Measurements from ENCODE around the gene MPPE1. TPM values are rescaled to one million over a fixed set of nuclear protein-coding genes. Genes with fewer than 3 reads are reported as not detected.

The MPPE1 gene
- total RNA-seq, 2 donors from 2014 or later = 22.3 to 40.5 TPM

DNA sequence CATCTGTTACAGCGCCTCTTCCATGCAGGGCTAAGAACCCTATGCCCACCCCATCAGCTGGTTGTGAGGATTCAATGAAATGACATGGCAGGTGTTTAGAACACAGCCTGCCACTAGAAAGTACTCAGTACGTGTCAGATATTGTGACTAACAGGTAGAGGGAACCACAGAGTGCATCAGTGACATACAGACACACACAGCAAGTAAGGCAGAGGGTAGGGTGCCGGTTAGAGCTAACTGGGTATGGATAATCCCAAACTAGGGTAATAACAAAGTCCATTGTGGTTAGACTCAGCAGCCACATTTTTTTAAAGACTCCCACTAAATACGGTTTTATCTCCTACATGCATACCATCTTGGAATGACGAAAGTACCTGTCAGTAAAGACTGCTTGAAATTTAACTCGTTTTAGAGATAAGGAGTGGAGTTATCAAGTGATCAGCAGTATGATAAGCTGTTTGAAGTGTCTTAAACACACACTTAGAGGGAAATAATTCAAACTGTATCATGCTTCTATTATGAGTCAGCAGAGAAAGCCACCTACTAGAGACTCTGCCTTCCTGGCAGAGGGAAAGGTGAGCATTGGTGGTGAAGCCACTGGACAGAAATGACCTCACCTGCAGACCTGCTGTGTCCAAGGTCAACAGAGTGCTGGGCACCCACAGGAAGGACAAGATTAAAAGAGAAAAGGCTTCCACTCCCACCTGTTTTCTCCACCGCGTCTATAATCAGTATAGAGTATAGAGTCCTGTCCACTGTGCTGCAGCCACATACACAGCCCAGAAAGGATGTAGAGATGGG is 20.6 kb downstream of the MPPE1 start:
- H3K4me3 ChIP-seq = no peak overlapping the region
- H3K9me3 ChIP-seq = no peaks in the 10 kb centered on the region
- peaks cover 34% of the 10 kb centered on the region for H3K36me3 ChIP-seq
- DNase-seq (ENCODE audit: low spot score) = no peak
- TF ChIP-seq, protein P1, sequence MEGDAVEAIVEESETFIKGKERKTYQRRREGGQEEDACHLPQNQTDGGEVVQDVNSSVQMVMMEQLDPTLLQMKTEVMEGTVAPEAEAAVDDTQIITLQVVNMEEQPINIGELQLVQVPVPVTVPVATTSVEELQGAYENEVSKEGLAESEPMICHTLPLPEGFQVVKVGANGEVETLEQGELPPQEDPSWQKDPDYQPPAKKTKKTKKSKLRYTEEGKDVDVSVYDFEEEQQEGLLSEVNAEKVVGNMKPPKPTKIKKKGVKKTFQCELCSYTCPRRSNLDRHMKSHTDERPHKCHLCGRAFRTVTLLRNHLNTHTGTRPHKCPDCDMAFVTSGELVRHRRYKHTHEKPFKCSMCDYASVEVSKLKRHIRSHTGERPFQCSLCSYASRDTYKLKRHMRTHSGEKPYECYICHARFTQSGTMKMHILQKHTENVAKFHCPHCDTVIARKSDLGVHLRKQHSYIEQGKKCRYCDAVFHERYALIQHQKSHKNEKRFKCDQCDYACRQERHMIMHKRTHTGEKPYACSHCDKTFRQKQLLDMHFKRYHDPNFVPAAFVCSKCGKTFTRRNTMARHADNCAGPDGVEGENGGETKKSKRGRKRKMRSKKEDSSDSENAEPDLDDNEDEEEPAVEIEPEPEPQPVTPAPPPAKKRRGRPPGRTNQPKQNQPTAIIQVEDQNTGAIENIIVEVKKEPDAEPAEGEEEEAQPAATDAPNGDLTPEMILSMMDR (IDR thresholded peaks at IDR 0.05) = no peak
- no peak for ATAC-seq (ENCODE audit: insufficient number of reproducible peaks, low FRiP score, low read depth)
- no peaks in the 10 kb centered on the region for H3K27me3 ChIP-seq (replicated peaks; ENCODE audit: insufficient read depth)
- H3K4me1 ChIP-seq (ENCODE audit: control insufficient read depth in 1 of 2, low read depth in 2 of 2) = no peaks in the 10 kb centered on the region
- no peak overlapping the region for H3K27ac ChIP-seq

DNA sequence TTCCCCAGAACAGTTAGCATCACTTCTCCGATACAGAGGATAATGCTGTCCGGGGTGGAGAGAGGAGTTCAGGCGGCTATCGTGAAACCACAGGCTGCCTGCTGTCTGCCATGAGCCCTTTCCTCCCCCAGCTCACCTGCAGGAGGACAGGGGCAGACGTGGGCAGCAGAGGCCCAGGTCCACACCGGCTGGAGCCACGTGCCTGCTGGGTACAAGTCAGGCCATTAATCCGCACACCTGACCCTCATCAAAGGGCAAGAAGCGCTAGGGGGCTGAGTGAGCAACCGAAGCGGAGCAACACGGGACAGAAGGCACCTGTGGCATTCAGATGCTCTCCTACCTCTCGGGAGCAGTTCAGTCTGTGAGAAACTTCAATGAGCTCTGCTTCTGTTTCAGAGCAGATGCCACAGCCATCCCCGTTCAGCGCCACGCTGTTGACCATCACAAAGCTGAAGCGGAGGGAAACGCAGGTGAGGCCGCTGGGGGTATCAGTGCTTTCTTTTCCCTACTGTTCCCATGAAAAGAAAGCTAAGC is 21.5 kb downstream of the MPPE1 start:
- TF ChIP-seq, protein P1 (IDR thresholded peaks at IDR 0.05) = no peak
- ATAC-seq (ENCODE audit: insufficient number of reproducible peaks, low FRiP score, low read depth) = no peak
- DNase-seq (ENCODE audit: low spot score) = no peak
- Histone ChIP-seq H3K4me3 (no peak overlapping the region), H3K36me3 (peaks cover 34% of the 10 kb centered on the region), H3K9me3 (no peaks in the 10 kb centered on the region), H3K27ac (no peak overlapping the region), H3K4me1 (ENCODE audit: control insufficient read depth in 1 of 2, low read depth in 2 of 2) (no peaks in the 10 kb centered on the region), H3K27me3 (replicated peaks; ENCODE audit: insufficient read depth) (no peaks in the 10 kb centered on the region)

DNA sequence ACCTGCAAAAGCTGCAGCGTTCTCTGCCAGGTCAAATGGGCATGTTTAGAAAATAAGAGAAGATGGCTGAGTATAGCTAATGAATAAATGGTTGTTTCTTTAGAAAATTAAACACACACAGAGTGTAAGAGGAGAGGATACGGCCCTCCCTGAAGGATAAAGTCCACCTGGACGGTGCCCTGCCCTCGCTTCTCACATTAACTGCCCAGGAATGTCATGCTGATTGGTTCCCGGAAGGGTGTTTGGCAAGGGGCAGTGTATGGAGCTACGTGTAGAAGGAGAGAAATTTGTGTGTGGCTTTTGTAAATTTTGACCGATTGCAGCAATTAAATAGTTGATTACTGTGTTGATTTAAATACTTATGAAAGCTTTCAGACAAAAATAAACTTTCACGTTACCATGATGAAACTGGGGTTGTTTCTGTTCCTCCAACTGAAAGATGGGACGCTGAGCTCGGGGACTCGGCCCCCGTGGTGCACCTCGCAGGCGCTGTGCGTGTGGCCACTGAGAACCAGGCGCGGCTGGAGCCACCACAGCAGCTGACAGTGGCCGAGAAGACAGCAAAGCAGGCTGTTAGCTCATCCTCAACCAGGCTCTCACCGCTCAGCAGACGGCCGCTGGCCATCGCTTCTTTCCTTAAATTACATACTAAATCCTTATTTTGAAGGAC is 22.7 kb downstream of the MPPE1 start:
- Histone ChIP-seq H3K27ac (no peak overlapping the region), H3K9me3 (no peaks in the 10 kb centered on the region), H3K36me3 (peaks cover 43% of the 10 kb centered on the region), H3K27me3 (replicated peaks; ENCODE audit: insufficient read depth) (no peaks in the 10 kb centered on the region), H3K4me1 (ENCODE audit: control insufficient read depth in 1 of 2, low read depth in 2 of 2) (no peaks in the 10 kb centered on the region), H3K4me3 (no peak overlapping the region)
- no peak for ATAC-seq (ENCODE audit: insufficient number of reproducible peaks, low FRiP score, low read depth)
- TF ChIP-seq, protein P1 (IDR thresholded peaks at IDR 0.05) = no peak
- no peak for DNase-seq (ENCODE audit: low spot score)

DNA sequence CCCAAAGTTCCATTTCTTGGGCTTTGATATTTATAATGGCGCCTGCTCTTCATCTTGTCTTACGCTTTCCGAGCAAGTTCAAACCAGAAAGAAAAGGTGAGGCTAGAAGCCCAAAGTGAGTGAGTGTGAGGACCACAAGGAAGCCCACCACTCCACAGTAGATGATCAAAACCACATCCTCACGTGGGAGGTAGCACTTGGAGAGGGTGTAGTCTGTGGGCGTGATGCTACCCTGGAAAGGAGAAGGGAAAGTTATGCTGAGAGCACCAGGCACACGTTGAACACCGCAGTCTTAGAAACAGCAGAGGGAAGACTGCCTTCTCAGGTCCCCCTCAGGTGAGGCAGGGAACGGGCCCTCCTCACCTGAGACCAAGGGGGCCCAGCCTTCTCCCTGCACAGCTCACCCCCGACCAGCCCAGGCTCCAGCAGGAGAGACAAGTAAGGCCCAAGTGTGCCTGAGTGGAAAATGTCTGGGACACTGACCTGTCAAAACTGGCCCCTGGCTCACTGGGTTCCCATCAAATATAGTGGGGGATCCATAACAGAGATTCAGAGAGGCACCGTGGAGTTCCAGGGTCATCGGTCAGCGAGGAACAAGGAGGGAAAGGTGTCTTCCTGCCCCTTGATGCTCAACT is 23.6 kb downstream of the MPPE1 start:
- DNase-seq (ENCODE audit: low spot score) (no peak), ATAC-seq (ENCODE audit: insufficient number of reproducible peaks, low FRiP score, low read depth) (no peak)
- no peaks in the 10 kb centered on the region for H3K27me3 ChIP-seq (replicated peaks; ENCODE audit: insufficient read depth)
- H3K9me3 ChIP-seq = no peaks in the 10 kb centered on the region
- peaks cover 40% of the 10 kb centered on the region for H3K36me3 ChIP-seq
- no peak overlapping the region for H3K4me3 ChIP-seq
- TF ChIP-seq, protein P1 (IDR thresholded peaks at IDR 0.05) = no peak
- no peaks in the 10 kb centered on the region for H3K4me1 ChIP-seq (ENCODE audit: control insufficient read depth in 1 of 2, low read depth in 2 of 2)
- no peak overlapping the region for H3K27ac ChIP-seq

DNA sequence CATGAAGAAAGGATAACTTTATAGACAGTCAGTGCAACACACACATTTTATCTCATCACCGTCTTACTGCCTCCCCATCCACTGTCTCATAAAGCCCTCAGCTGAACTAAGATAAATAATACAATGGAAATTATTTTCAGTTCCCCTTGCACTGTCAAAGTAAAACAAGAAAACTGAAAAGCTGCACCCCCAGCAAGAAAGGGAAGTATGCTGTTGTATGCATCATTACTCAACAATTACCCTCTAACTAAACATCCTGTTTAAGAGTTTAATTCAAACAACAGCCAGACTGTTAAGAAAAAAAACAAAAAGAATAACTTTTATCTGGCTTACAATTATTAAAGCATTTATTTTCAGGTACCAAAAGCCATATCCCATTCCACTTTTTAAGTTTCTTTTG is 25.0 kb downstream of the MPPE1 start:
- Histone ChIP-seq H3K4me3 (no peak overlapping the region), H3K4me1 (ENCODE audit: control insufficient read depth in 1 of 2, low read depth in 2 of 2) (no peaks in the 10 kb centered on the region), H3K27ac (no peak overlapping the region), H3K36me3 (peaks cover 31% of the 10 kb centered on the region), H3K9me3 (no peaks in the 10 kb centered on the region), H3K27me3 (replicated peaks; ENCODE audit: insufficient read depth) (no peaks in the 10 kb centered on the region)
- DNase-seq (ENCODE audit: low spot score) = no peak
- TF ChIP-seq, protein P1 (IDR thresholded peaks at IDR 0.05) = no peak
- ATAC-seq (ENCODE audit: insufficient number of reproducible peaks, low FRiP score, low read depth) = no peak
